Caco-2 (cell line): ENCODE measurements around the gene STAP2. TPM values are rescaled to one million over a fixed set of nuclear protein-coding genes. Genes with fewer than 3 reads are reported as not detected.
"Not testable (repeated sequence)": the region's sequence is repeated elsewhere in the genome, so short reads cannot be mapped to it uniquely, and the experiment has no call there.

ENCODE experiments used
- BruUV-seq: library from RNA; stranded (reverse); fragments of 400-500 nt; replicated peaks from 2 replicates; lab custom pipeline; 2021; lab: Mats Ljungman, UMichigan
- CTCF ChIA-PET: fragments of 300-600 bp; sonication (Branson Sonifier 250); formaldehyde crosslinking; loops from one replicate; lab custom pipeline; 2022; ENCODE audit warnings: antibody characterized with exemption; lab: Charles Lee
- POLR2A ChIA-PET: fragments of 300-600 bp; sonication (Branson Sonifier 250); formaldehyde crosslinking; loops from one replicate; lab custom pipeline; 2022; ENCODE audit warnings: antibody characterized with exemption; lab: Charles Lee
- DNase-seq, 2 experiments: peaks; one replicate each; pipeline versions ENCODE4 v3.0.0 to v3.0.0-alpha.2; 2020 to 2022
- H3K27me3 ChIP-seq: replicated peaks from 2 replicates; pipeline ENCODE4 v1.6.0; 2011; ENCODE audit warnings: low read length; ENCODE audit not compliant: control insufficient read depth, insufficient read depth
- H3K36me3 ChIP-seq: 2 replicates; pipeline ENCODE4 v1.5.1; 2011; ENCODE audit warnings: low read length; ENCODE audit not compliant: control insufficient read depth, insufficient read depth
- H3K4me1 ChIP-seq: fragments of 250-450 bp; sonication (Bioruptor Pico); 2 replicates; pipeline ENCODE4 v1.5.1; 2020; ENCODE audit warnings: mild to moderate bottlenecking
- H3K4me3 ChIP-seq: 2 replicates; pipeline ENCODE4 v1.5.1; 2011; ENCODE audit warnings: low read depth, mild to moderate bottlenecking, control low read depth, low read length
- H3K9me3 ChIP-seq: fragments of 250-450 bp; sonication (Bioruptor Pico); 2 replicates; pipeline ENCODE4 v1.5.1; 2020; ENCODE audit warnings: mild to moderate bottlenecking, moderate library complexity
- H3K27ac Mint-ChIP-seq: one replicate; pipeline ENCODE4 v1.8.0; 2022; ENCODE audit warnings: mixed read lengths; ENCODE audit not compliant: unreplicated experiment
- H3K27me3 Mint-ChIP-seq: one replicate; pipeline ENCODE4 v1.8.0; 2022; ENCODE audit warnings: mixed read lengths; ENCODE audit not compliant: insufficient read depth, unreplicated experiment
- H3K36me3 Mint-ChIP-seq: one replicate; pipeline ENCODE4 v1.8.0; 2022; ENCODE audit warnings: mild to moderate bottlenecking, mixed read lengths; ENCODE audit not compliant: insufficient read depth, unreplicated experiment
- H3K4me1 Mint-ChIP-seq: one replicate; pipeline ENCODE4 v1.8.0; 2022; ENCODE audit warnings: low read depth, mixed read lengths; ENCODE audit not compliant: unreplicated experiment
- H3K4me3 Mint-ChIP-seq: one replicate; pipeline ENCODE4 v1.8.0; 2022; ENCODE audit warnings: mild to moderate bottlenecking, moderate library complexity, mixed read lengths; ENCODE audit not compliant: unreplicated experiment
- H3K9me3 Mint-ChIP-seq: one replicate; pipeline ENCODE4 v1.8.0; 2022; ENCODE audit warnings: mixed read lengths; ENCODE audit not compliant: unreplicated experiment
- intact Hi-C: fragments of 100-400 bp; cut with micrococcal nuclease; formaldehyde crosslinking; loops from one replicate; pipeline ENCODE4 v1.10.0; 2022; ENCODE audit not compliant: unreplicated experiment
- total RNA-seq: library from RNA; stranded (reverse); gene quantifications from 2 replicates; pipeline ENCODE4 v1.2.3, GENCODE V29; 2022
- TF ChIP-seq, protein P1 (sequence below), 2 experiments: fragments of 200-600 bp in 1 of 2; IDR thresholded peaks; 1 replicate in 1 of 2; 2 replicates in 1 of 2; pipeline versions ENCODE4 v1.5.1 to v1.8.0; 2011 to 2022; ENCODE audit warnings: antibody characterized with exemption in 1 of 2, control low read depth in 1 of 2, inconsistent platforms in 1 of 2, low read depth in 1 of 2, low read length in 1 of 2, mild to moderate bottlenecking in 1 of 2, moderate library complexity in 1 of 2; ENCODE audit not compliant: insufficient read depth in 1 of 2, severe bottlenecking in 1 of 2, unreplicated experiment in 1 of 2

STAP2 gene
- total RNA-seq, 1 experiment from 2014 or later: 71.6 TPM

- no TSS peak for BruUV-seq
- Histone ChIP-seq H3K27me3 (no peaks in the 10 kb centered on the region), H3K4me1 (no peaks in the 10 kb centered on the region), H3K4me3 (no peak overlapping the region), H3K9me3 (no peaks in the 10 kb centered on the region), H3K36me3 (no peaks in the 10 kb centered on the region)
- Mint-ChIP-seq H3K27me3 (no peaks in the 10 kb centered on the region), H3K9me3 (no peaks in the 10 kb centered on the region), H3K4me1 (peaks cover 2% of the 10 kb centered on the region), H3K36me3 (no peaks in the 10 kb centered on the region), H3K4me3 (no peak overlapping the region), H3K27ac (no peak overlapping the region)
- ChIA-PET POLR2A (no interaction called here), CTCF (no interaction called here)
- intact Hi-C loops: no loop called here
- no peak for DNase-seq
- TF ChIP-seq, protein P1, sequence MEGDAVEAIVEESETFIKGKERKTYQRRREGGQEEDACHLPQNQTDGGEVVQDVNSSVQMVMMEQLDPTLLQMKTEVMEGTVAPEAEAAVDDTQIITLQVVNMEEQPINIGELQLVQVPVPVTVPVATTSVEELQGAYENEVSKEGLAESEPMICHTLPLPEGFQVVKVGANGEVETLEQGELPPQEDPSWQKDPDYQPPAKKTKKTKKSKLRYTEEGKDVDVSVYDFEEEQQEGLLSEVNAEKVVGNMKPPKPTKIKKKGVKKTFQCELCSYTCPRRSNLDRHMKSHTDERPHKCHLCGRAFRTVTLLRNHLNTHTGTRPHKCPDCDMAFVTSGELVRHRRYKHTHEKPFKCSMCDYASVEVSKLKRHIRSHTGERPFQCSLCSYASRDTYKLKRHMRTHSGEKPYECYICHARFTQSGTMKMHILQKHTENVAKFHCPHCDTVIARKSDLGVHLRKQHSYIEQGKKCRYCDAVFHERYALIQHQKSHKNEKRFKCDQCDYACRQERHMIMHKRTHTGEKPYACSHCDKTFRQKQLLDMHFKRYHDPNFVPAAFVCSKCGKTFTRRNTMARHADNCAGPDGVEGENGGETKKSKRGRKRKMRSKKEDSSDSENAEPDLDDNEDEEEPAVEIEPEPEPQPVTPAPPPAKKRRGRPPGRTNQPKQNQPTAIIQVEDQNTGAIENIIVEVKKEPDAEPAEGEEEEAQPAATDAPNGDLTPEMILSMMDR (IDR thresholded peaks at IDR 0.05; ENCODE audit: insufficient read depth in 1 of 2, low read depth in 1 of 2, low read length in 1 of 2, severe bottlenecking in 1 of 2, unreplicated experiment in 1 of 2): no peak
Measured at GRCh38 chr19:4291184-4291732, 47.4 kb downstream of the STAP2 start.

DNA sequence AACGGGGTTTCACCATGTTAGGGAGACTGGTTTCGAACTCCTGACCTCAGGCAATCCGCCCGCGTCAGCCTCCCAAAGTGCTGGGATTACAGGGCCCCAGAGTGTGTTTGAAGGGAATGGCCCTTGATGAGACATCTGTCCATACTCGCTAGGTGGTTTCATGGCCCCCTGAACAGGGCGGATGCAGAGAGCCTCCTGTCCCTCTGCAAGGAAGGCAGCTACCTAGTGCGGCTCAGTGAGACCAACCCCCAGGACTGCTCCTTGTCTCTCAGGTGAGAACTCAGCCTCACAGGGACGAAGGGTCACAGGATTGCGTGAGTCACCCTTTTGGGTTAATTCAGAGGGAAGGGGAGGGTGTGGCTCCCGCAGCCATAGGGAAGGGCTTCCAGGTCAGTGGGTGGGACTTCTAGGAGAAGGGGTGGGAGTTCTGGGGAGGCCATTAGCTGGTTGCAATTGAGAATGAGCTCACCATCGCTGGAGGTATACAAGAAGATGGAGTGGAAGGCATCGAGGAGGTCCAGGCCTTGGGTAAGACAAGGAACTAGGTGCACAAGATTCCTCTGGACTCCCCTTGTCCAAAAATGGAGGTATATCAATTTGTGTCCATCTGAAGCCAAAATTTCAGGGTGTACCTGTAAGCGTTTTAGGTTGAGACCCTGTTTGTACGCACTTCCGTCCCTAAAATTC is 50.4 kb downstream of the STAP2 start:
- TF ChIP-seq, protein P1 (IDR thresholded peaks at IDR 0.05; ENCODE audit: insufficient read depth in 1 of 2, low read depth in 1 of 2, low read length in 1 of 2, severe bottlenecking in 1 of 2, unreplicated experiment in 1 of 2): no peak
- no peak overlapping the region for H3K4me3 ChIP-seq
- BruUV-seq: no TSS peak
- Mint-ChIP-seq H3K9me3 (peaks cover 6% of the 10 kb centered on the region), H3K4me3 (no peak overlapping the region), H3K27me3 (no peaks in the 10 kb centered on the region), H3K27ac (no peak overlapping the region), H3K36me3 (peaks cover 6% of the 10 kb centered on the region), H3K4me1 (peaks cover 8% of the 10 kb centered on the region)
- peaks cover 13% of the 10 kb centered on the region for H3K4me1 ChIP-seq
- H3K36me3 ChIP-seq: no peaks in the 10 kb centered on the region
- no peaks in the 10 kb centered on the region for H3K27me3 ChIP-seq
- ChIA-PET CTCF (no interaction called here), POLR2A (no interaction called here)
- intact Hi-C loops: no loop called here
- no peaks in the 10 kb centered on the region for H3K9me3 ChIP-seq
- DNase-seq: peak in 1 of 2 experiments; percentile 46

DNA sequence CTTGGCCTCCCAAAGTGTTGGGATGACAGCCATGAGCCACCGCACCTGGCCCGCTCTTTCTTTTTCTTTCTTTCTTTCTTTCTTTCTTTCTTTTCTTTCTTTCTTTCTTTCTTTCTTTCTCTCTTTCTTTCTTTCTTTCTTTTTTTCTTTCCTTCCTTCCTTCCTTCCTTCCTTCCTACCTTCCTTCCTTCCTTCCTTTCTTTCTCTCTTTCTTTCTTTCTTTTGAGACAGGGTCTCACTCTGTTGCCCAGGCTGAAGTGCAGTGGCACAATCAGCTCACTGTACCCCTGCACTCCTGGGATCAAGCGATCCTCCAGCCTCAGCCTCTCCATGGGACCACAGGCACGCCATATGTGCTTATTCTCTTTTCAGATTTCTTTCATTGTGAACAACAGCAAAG is 52.5 kb downstream of the STAP2 start:
- BruUV-seq, POLR2A ChIA-PET, H3K4me3 ChIP-seq, H3K9me3 Mint-ChIP-seq, H3K4me1 Mint-ChIP-seq, intact Hi-C loops, H3K27me3 Mint-ChIP-seq, H3K36me3 ChIP-seq, H3K9me3 ChIP-seq, H3K27ac Mint-ChIP-seq, CTCF ChIA-PET, H3K27me3 ChIP-seq, H3K36me3 Mint-ChIP-seq, DNase-seq: not testable (repeated sequence)
- peaks cover 13% of the 10 kb centered on the region for H3K4me1 ChIP-seq
- peak overlapping the region; percentile 23 for H3K4me3 Mint-ChIP-seq
